ENCODE results near the gene SLC43A3. TPM values are rescaled to one million over a fixed set of nuclear protein-coding genes. Genes with fewer than 3 reads are reported as not detected.

The SLC43A3 gene
- total and polyA plus RNA-seq, 2 donors (not counting 3 experiments of a cell fraction or from before 2014, with no cell fraction given): 68.9 to 104 TPM

DNA sequence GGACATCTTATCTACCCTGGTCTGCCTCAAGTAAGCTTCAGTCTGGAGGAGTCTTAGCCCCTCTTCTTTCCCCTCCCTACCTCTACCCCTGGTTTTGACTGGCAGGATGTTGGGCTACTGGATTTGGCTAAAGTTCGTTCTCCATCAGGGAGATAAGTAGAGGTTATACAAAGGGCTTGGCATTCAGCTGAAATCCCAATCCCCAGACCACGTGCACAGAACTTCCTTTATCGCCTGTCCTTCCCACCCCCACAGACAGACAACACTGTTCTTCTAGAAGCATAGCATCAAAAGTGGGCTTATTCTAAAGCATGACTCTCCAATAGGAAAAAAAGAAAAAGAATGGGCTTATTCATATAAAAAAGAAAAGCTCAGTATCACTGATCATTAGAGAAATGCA is 53.8 kb downstream of the SLC43A3 start:
- Histone ChIP-seq H3K27ac (ENCODE audit: insufficient read depth, low read depth, low read length) (no peak overlapping the region), H3K9me1 (replicated peaks; ENCODE audit: control insufficient read depth, extremely low read depth, insufficient read depth, low read length) (no peaks in the 10 kb centered on the region), H2AFZ (ENCODE audit: low read depth, low read length) (no peak overlapping the region), H3K9ac (replicated peaks; ENCODE audit: extremely low read depth, insufficient read depth, low read length) (no peak overlapping the region), H3K79me2 (ENCODE audit: control insufficient read depth, insufficient read depth, low read length) (no peaks in the 10 kb centered on the region), H3K9me3 (replicated peaks; ENCODE audit: control insufficient read depth, insufficient read depth, low read length) (no peaks in the 10 kb centered on the region), H4K20me1 (replicated peaks; ENCODE audit: control insufficient read depth, extremely low read depth, insufficient read depth, low read length) (no peaks in the 10 kb centered on the region), H3K36me3 (ENCODE audit: control insufficient read depth in 2 of 2, extremely low read depth in 1 of 2, insufficient read depth in 2 of 2, low read length in 2 of 2) (no peaks in the 10 kb centered on the region), H3K4me3 (replicated peaks in 1 of 3; ENCODE audit: insufficient read depth in 1 of 3, low read depth in 1 of 3, low read length in 3 of 3) (no peak overlapping the region), H3K4me2 (ENCODE audit: insufficient read depth, low read length) (no peak overlapping the region), H3K4me1 (ENCODE audit: control insufficient read depth, extremely low read depth, insufficient read depth, low read length) (no peaks in the 10 kb centered on the region), H3K27me3 (ENCODE audit: control insufficient read depth in 2 of 2, insufficient read depth in 2 of 2, low read length in 2 of 2) (no peaks in the 10 kb centered on the region)
- dilution Hi-C loops (cut with MboI; ENCODE audit: extremely low pct_ligation_motif_present, low sequenced_read_pairs) (no loop called here), intact Hi-C loops (cut with micrococcal nuclease) (no loop called here)
- ChIA-PET POLR2A (no interaction called here), CTCF (interaction anchor here (1.2 kb wide), 1 partner anchor 20 kb away, joined by 4 read pairs; no protein-coding TSS in a partner anchor)
- TF ChIP-seq GATA2 (IDR thresholded peaks at IDR 0.05; ENCODE audit: insufficient read depth, insufficient read length, low read depth, low read length) (no peak), JUN (IDR thresholded peaks at IDR 0.05; ENCODE audit: borderline replicate concordance, insufficient read depth, insufficient read length, low read depth) (no peak), FOS (IDR thresholded peaks at IDR 0.05; ENCODE audit: borderline replicate concordance, insufficient read depth, low read length) (no peak), POLR2AphosphoS5 (IDR thresholded peaks at IDR 0.05; ENCODE audit: insufficient read depth, low read depth, low read length) (no peak), POLR2A (IDR thresholded peaks at IDR 0.05; ENCODE audit: low read depth, low read length) (no peak), MAX (IDR thresholded peaks at IDR 0.05; ENCODE audit: insufficient read depth, insufficient read length) (no peak), CTCF (IDR thresholded peaks at IDR 0.05; ENCODE audit: extremely low read depth in 1 of 2, insufficient read depth in 1 of 2, low read depth in 1 of 2, low read length in 2 of 2) (no peak), EZH2 (IDR thresholded peaks at IDR 0.05; ENCODE audit: borderline replicate concordance, low read depth, low read length, severe bottlenecking) (no peak), MYC (IDR thresholded peaks at IDR 0.05; ENCODE audit: low read depth, low read length) (no peak)
- no peak for DNase-seq (ENCODE audit: low read depth, low spot score)
- BruUV-seq (replicated peaks): no TSS peak
- FAIRE-seq: no peak
